ENCODE data around the gene COPG2. TPM values are rescaled to one million over a fixed set of nuclear protein-coding genes. Genes with fewer than 3 reads are reported as not detected.
"Not testable (repeated sequence)": the region's sequence is repeated elsewhere in the genome, so short reads cannot be mapped to it uniquely, and the experiment has no call there.

COPG2 gene
- total RNA-seq, 1 donor from 2014 or later = 16.9 TPM

GRCh38 chr7:130595986-130596385 is 72.6 kb downstream of the COPG2 start:
- TF ChIP-seq CTCF (IDR thresholded peaks at IDR 0.05) = no peak
- Histone ChIP-seq H3K27me3 (ENCODE audit: low read depth) (no peaks in the 10 kb centered on the region), H3K4me3 (no peak overlapping the region), H3K9me3 (no peaks in the 10 kb centered on the region), H3K36me3 (no peaks in the 10 kb centered on the region), H3K27ac (no peak overlapping the region), H3K4me1 (no peaks in the 10 kb centered on the region)
- no peak for ATAC-seq
- no peak for DNase-seq
- intact Hi-C loops (cut with DNase I) = no loop called here

- ATAC-seq (no peak), DNase-seq (no peak)
- Histone ChIP-seq H3K9me3 (no peaks in the 10 kb centered on the region), H3K36me3 (no peaks in the 10 kb centered on the region), H3K4me3 (no peak overlapping the region), H3K4me1 (no peaks in the 10 kb centered on the region), H3K27ac (no peak overlapping the region), H3K27me3 (ENCODE audit: low read depth) (no peaks in the 10 kb centered on the region)
- no peak for TF ChIP-seq CTCF (IDR thresholded peaks at IDR 0.05)
- intact Hi-C loops (cut with DNase I) = no loop called here
These were observed 75.5 kb downstream of the COPG2 start for GRCh38 chr7:130593033-130593432.

GRCh38 chr7:130591464-130591863 is 77.1 kb downstream of the COPG2 start:
- H3K36me3 ChIP-seq; ATAC-seq; DNase-seq; H3K9me3 ChIP-seq; intact Hi-C loops (cut with DNase I); H3K4me1 ChIP-seq; H3K4me3 ChIP-seq; H3K27ac ChIP-seq; H3K27me3 ChIP-seq (ENCODE audit: low read depth): not testable (repeated sequence)

GRCh38 chr7:130585932-130586331 is 82.6 kb downstream of the COPG2 start:
- DNase-seq; H3K4me3 ChIP-seq; intact Hi-C loops (cut with DNase I); H3K4me1 ChIP-seq; H3K27me3 ChIP-seq (ENCODE audit: low read depth); H3K9me3 ChIP-seq; H3K36me3 ChIP-seq; H3K27ac ChIP-seq; ATAC-seq: not testable (repeated sequence)

- H3K36me3 ChIP-seq; H3K4me1 ChIP-seq; H3K4me3 ChIP-seq; H3K9me3 ChIP-seq; H3K27me3 ChIP-seq (ENCODE audit: low read depth); H3K27ac ChIP-seq; DNase-seq; ATAC-seq; intact Hi-C loops (cut with DNase I): not testable (repeated sequence)
These were observed 93.4 kb downstream of the COPG2 start for GRCh38 chr7:130575110-130575509.

GRCh38 chr7:130570144-130570543 is 98.4 kb downstream of the COPG2 start:
- intact Hi-C loops (cut with DNase I); ATAC-seq; H3K27me3 ChIP-seq (ENCODE audit: low read depth); H3K27ac ChIP-seq; H3K36me3 ChIP-seq; H3K4me1 ChIP-seq; H3K4me3 ChIP-seq; H3K9me3 ChIP-seq; DNase-seq: not testable (repeated sequence)

GRCh38 chr7:130566898-130567280 is 101.7 kb downstream of the COPG2 start:
- intact Hi-C loops (cut with DNase I) = no loop called here
- H3K27ac ChIP-seq = peak overlapping the region; percentile 40
- no peaks in the 10 kb centered on the region for H3K36me3 ChIP-seq
- peaks cover 4% of the 10 kb centered on the region for H3K4me1 ChIP-seq
- no peaks in the 10 kb centered on the region for H3K27me3 ChIP-seq (ENCODE audit: low read depth)
- DNase-seq (no peak), ATAC-seq (no peak)
- TF ChIP-seq CTCF (IDR thresholded peaks at IDR 0.05) = no peak
- H3K4me3 ChIP-seq = no peak overlapping the region
- peaks cover 9% of the 10 kb centered on the region for H3K9me3 ChIP-seq

All from lower lobe of right lung (tissue), 2 donors.